ENCODE results near the gene ADK.

DNA sequence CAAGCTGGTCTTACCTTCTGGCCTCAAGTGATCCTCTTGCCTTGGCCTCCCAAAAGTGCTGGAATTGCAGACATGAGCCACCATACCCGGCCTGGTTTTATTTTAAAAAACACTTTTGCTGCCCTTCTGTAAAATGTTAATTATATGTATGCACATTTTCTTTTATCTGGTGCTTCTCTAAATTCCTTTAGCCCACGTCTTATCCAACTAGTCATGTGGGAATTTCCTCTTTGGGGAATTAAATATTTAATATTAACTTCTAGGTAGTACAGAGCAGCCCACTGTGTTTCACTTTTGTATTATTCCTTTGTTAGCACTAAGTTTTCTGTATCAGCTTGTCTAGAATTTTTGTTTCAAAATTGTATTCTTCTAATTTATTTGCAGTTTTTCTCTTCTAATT is 493.7 kb downstream of the ADK start:
- TF ChIP-seq, protein P1, sequence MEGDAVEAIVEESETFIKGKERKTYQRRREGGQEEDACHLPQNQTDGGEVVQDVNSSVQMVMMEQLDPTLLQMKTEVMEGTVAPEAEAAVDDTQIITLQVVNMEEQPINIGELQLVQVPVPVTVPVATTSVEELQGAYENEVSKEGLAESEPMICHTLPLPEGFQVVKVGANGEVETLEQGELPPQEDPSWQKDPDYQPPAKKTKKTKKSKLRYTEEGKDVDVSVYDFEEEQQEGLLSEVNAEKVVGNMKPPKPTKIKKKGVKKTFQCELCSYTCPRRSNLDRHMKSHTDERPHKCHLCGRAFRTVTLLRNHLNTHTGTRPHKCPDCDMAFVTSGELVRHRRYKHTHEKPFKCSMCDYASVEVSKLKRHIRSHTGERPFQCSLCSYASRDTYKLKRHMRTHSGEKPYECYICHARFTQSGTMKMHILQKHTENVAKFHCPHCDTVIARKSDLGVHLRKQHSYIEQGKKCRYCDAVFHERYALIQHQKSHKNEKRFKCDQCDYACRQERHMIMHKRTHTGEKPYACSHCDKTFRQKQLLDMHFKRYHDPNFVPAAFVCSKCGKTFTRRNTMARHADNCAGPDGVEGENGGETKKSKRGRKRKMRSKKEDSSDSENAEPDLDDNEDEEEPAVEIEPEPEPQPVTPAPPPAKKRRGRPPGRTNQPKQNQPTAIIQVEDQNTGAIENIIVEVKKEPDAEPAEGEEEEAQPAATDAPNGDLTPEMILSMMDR (IDR thresholded peaks at IDR 0.05; ENCODE audit: insufficient read depth, low read depth, low read length) = no peak
- no peak for TF ChIP-seq EZH2 (IDR thresholded peaks at IDR 0.05; ENCODE audit: insufficient read depth, low read length)
